Nephron progenitor cell (in vitro differentiated cells): ENCODE measurements around the gene SMARCA2.
"Not testable (repeated sequence)": the region's sequence is repeated elsewhere in the genome, so short reads cannot be mapped to it uniquely, and the experiment has no call there.

ENCODE experiments used
- DNase-seq: peaks from one replicate; pipeline ENCODE4 v3.0.0; 2021
- H3K27ac Mint-ChIP-seq: 2 replicates; pipeline ENCODE4 v1.8.0; 2021; ENCODE audit warnings: mild to moderate bottlenecking, moderate library complexity, mixed read lengths
- H3K27me3 Mint-ChIP-seq: 2 replicates; pipeline ENCODE4 v1.8.0; 2021; ENCODE audit warnings: mild to moderate bottlenecking, low read depth, mixed read lengths; ENCODE audit not compliant: poor library complexity
- H3K36me3 Mint-ChIP-seq: 2 replicates; pipeline ENCODE4 v1.8.0; 2021; ENCODE audit warnings: low read depth, mixed read lengths
- H3K4me1 Mint-ChIP-seq: 2 replicates; pipeline ENCODE4 v1.8.0; 2021; ENCODE audit warnings: mixed read lengths
- H3K4me3 Mint-ChIP-seq: 2 replicates; pipeline ENCODE4 v1.8.0; 2021; ENCODE audit warnings: mild to moderate bottlenecking, moderate library complexity, mixed read lengths
- H3K9me3 Mint-ChIP-seq: 2 replicates; pipeline ENCODE4 v1.8.0; 2021; ENCODE audit warnings: mild to moderate bottlenecking, moderate library complexity, mixed read lengths
- TF ChIP-seq, protein P1 (sequence below): fragments of 200-600 bp; sonication (generic); IDR thresholded peaks from 2 replicates; pipeline ENCODE4 v1.5.0; 2021; ENCODE audit warnings: antibody characterized with exemption

Gene SMARCA2

DNA sequence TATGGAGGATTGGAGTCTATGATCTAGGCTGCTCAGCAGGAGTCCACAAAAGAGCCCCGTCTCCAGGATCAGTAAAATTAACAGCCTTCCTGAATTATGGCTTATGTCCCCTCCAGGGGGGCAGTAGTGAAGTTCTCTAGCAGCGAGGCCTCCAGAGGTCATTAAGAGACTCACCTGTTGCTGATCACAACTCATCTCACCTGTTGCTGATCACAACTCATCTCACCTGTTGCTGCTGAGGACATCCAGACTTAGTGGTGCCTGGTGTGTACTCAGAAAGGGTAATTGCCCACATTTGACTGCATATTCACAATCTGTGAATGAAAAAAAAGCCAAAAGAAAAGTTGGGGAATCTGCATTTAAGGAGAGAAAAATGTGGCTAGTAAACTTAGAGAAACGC is 129.5 kb downstream of the SMARCA2 start:
- H3K36me3 Mint-ChIP-seq, result peaks cover 5% of the 10 kb centered on the region
- H3K4me3 Mint-ChIP-seq, result no peak overlapping the region
- peak overlapping the region; percentile 78 for H3K27ac Mint-ChIP-seq
- no peaks in the 10 kb centered on the region for H3K27me3 Mint-ChIP-seq
- TF ChIP-seq, protein P1, sequence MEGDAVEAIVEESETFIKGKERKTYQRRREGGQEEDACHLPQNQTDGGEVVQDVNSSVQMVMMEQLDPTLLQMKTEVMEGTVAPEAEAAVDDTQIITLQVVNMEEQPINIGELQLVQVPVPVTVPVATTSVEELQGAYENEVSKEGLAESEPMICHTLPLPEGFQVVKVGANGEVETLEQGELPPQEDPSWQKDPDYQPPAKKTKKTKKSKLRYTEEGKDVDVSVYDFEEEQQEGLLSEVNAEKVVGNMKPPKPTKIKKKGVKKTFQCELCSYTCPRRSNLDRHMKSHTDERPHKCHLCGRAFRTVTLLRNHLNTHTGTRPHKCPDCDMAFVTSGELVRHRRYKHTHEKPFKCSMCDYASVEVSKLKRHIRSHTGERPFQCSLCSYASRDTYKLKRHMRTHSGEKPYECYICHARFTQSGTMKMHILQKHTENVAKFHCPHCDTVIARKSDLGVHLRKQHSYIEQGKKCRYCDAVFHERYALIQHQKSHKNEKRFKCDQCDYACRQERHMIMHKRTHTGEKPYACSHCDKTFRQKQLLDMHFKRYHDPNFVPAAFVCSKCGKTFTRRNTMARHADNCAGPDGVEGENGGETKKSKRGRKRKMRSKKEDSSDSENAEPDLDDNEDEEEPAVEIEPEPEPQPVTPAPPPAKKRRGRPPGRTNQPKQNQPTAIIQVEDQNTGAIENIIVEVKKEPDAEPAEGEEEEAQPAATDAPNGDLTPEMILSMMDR, result no peak
- peaks cover 47% of the 10 kb centered on the region for H3K4me1 Mint-ChIP-seq
- peaks cover 3% of the 10 kb centered on the region for H3K9me3 Mint-ChIP-seq
- DNase-seq, result no peak

DNA sequence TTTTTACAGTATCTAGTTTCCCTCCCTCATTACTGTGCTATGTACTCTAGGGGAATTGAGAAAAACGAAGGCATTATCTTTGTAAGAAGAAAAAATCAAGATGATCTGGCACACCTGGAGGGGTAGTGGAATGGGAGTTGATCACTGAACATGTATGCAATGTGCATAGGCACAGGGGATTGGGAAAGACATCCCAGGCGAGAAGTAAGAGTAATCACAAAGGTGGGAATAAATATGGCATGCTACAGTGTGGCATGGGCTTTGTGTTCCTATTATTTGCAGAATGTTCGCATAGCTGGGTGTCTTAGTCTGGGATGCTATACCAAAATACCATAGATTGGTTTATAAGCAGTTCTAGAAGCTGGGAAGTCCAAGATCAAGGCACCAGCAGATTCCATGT is 130.6 kb downstream of the SMARCA2 start:
- H3K4me3 Mint-ChIP-seq, result no peak overlapping the region
- no peaks in the 10 kb centered on the region for H3K27me3 Mint-ChIP-seq
- H3K4me1 Mint-ChIP-seq, result peaks cover 47% of the 10 kb centered on the region
- DNase-seq, result no peak
- TF ChIP-seq, protein P1, result no peak
- peaks cover 9% of the 10 kb centered on the region for H3K9me3 Mint-ChIP-seq
- peaks cover 13% of the 10 kb centered on the region for H3K36me3 Mint-ChIP-seq
- H3K27ac Mint-ChIP-seq, result no peak overlapping the region

DNA sequence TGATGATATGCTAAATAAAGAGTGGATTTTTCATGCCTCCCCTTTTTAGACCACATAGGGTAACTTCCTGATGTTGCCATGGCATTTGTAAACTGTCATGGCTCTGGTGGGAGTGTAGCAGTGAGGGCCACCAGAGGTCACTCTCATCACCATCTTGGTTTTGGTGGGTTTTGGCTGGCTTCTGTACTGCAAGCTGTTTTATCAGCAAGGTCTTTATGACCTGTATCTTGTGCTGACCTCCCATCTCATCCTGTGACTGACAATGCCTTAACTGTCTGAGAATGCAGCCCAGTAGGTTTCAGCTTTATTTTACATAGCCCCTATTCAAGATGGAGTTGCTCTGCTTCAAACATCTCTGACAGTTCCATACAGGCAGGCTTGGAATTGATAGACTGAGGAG is 131.6 kb downstream of the SMARCA2 start:
- H3K27me3 Mint-ChIP-seq, H3K4me3 Mint-ChIP-seq, DNase-seq: not testable (repeated sequence)
- peak overlapping the region; percentile 48 for H3K27ac Mint-ChIP-seq
- TF ChIP-seq, protein P1, result peak; percentile 33
- peaks cover 47% of the 10 kb centered on the region for H3K4me1 Mint-ChIP-seq
- H3K36me3 Mint-ChIP-seq, result peaks cover 20% of the 10 kb centered on the region
- peaks cover 15% of the 10 kb centered on the region for H3K9me3 Mint-ChIP-seq

DNA sequence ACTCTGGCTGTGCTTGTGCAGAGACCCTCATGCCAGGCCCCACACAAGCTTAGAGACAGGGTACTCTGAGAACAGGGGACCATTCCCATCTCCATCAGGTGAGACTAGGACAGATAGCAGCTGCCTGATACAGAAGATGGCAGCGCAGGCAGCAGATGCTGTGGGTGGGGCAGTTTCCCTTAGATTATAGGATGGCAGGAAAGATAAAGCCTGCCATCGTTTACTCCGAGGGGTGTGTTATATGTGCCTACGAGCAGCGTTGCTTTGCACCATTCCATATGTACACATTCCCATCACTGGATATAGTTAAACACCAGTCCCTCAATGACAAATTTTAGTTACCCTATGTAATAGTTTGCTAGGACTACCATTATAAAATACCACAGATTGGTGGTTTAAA is 135.2 kb downstream of the SMARCA2 start:
- peaks cover 40% of the 10 kb centered on the region for H3K4me1 Mint-ChIP-seq
- no peak for DNase-seq
- H3K27me3 Mint-ChIP-seq, result no peaks in the 10 kb centered on the region
- no peak overlapping the region for H3K27ac Mint-ChIP-seq
- peaks cover 20% of the 10 kb centered on the region for H3K36me3 Mint-ChIP-seq
- no peak overlapping the region for H3K4me3 Mint-ChIP-seq
- TF ChIP-seq, protein P1, result no peak
- peaks cover 21% of the 10 kb centered on the region for H3K9me3 Mint-ChIP-seq

DNA sequence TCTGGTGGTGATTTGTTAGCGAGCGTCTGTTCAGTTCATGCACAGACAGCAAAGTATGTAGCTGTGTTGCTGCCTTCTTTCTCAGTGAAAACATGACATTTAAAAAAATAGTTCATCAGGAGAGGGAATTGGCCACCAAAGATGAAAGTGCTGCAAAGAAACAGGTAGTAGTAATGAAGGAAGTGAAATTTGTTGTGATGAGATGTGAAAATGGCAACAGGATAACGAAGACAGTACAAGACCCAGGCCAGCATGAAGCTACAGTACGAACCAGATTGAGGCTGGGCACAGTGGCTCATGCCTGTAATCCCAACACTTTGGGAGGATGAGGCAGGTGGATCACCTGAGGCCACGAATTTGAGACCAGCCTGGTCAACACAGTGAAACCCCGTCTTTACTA is 136.0 kb downstream of the SMARCA2 start:
- Mint-ChIP-seq H3K4me3 (no peak overlapping the region), H3K36me3 (peaks cover 20% of the 10 kb centered on the region), H3K9me3 (peaks cover 21% of the 10 kb centered on the region), H3K4me1 (peaks cover 39% of the 10 kb centered on the region), H3K27me3 (no peaks in the 10 kb centered on the region), H3K27ac (no peak overlapping the region)
- no peak for DNase-seq
- TF ChIP-seq, protein P1, result no peak

DNA sequence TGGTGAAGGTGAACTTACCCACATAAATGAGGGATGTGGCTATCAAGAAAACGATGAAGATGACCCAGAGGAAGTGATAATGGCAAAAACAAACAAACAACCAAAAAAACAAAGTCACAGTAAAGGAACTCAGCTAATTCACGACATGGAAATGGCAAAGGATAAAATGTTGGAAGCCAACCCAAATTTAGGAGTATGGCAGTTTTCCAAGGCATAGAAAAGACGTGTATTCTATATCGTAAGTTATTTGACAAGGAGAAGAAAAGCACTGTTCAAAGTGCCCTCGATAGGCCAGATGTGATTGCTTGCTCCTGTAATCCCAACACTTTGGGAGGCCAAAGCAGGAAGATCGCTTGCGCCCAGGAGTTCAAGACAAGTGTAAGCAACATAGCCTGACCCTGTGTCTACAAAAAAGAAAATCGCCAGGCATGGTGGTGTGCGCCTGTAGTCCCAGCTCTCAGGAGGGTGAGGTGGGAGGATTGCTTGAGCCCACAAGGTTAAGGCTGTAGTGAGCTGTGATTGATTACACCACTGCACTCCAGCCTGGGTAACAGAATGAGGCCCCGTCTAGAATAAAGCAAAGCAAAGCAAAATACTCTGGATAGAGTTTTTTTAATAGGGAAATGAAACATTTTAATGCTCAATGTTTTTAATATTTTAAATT is 138.0 kb downstream of the SMARCA2 start:
- no peak overlapping the region for H3K4me3 Mint-ChIP-seq
- peaks cover 20% of the 10 kb centered on the region for H3K36me3 Mint-ChIP-seq
- TF ChIP-seq, protein P1, result no peak
- H3K27ac Mint-ChIP-seq, result peak overlapping the region; percentile 75
- no peaks in the 10 kb centered on the region for H3K27me3 Mint-ChIP-seq
- H3K4me1 Mint-ChIP-seq, result peaks cover 43% of the 10 kb centered on the region
- H3K9me3 Mint-ChIP-seq, result peaks cover 21% of the 10 kb centered on the region
- no peak for DNase-seq
